Liver (tissue), 9 donors: ENCODE data around the gene PCDHGC4. TPM values are rescaled to one million over a fixed set of nuclear protein-coding genes. Genes with fewer than 3 reads are reported as not detected.
A peak's percentile ranks its signal among the peaks of the same experiment; 100 is the strongest.

Source experiments
- DNase-seq: peaks from one replicate; pipeline ENCODE4 v3.0.0-alpha.2; 2017; ENCODE audit warnings: low spot score
- H3K27ac ChIP-seq, 2 donors: one replicate each; pipeline ENCODE4 v1.7.0; 2013; ENCODE audit warnings: inconsistent platforms in 2 of 2, low read length in 2 of 2, control low read depth in 1 of 2, low read depth in 1 of 2, mild to moderate bottlenecking in 1 of 2
- H3K27me3 ChIP-seq, 4 donors: one replicate each; pipeline versions ENCODE4 v1.6.1 to v1.7.0; 2013; ENCODE audit warnings: low read length in 3 of 4, inconsistent platforms in 1 of 4, mild to moderate bottlenecking in 1 of 4, moderate library complexity in 1 of 4; ENCODE audit not compliant: control insufficient read depth in 4 of 4, insufficient read depth in 4 of 4
- H3K36me3 ChIP-seq, 4 donors: one replicate each; pipeline versions ENCODE4 v1.6.1 to v1.7.0; 2013; ENCODE audit warnings: low read length in 3 of 4, mild to moderate bottlenecking in 3 of 4, low read depth in 1 of 4, moderate library complexity in 1 of 4; ENCODE audit not compliant: control insufficient read depth in 4 of 4, insufficient read depth in 3 of 4
- H3K4me1 ChIP-seq, 4 donors: one replicate each; pipeline versions ENCODE4 v1.6.1 to v1.7.0; 2013; ENCODE audit warnings: low read length in 3 of 4, mild to moderate bottlenecking in 3 of 4, moderate library complexity in 1 of 4; ENCODE audit not compliant: control insufficient read depth in 4 of 4, insufficient read depth in 4 of 4
- H3K4me3 ChIP-seq, 3 donors: one replicate each; pipeline versions ENCODE4 v1.6.1 to v1.7.0; 2013; ENCODE audit warnings: low read length in 3 of 3, control low read depth in 1 of 3, low read depth in 1 of 3, mild to moderate bottlenecking in 1 of 3
- H3K9ac ChIP-seq, 2 donors: one replicate each; pipeline ENCODE4 v1.7.0; 2013; ENCODE audit warnings: low read length in 2 of 2, mild to moderate bottlenecking in 2 of 2, moderate library complexity in 2 of 2, control low read depth in 1 of 2, low read depth in 1 of 2
- H3K9me3 ChIP-seq, 4 donors: one replicate each; pipeline versions ENCODE4 v1.6.1 to v1.7.0; 2013; ENCODE audit warnings: low read length in 3 of 4; ENCODE audit not compliant: control insufficient read depth in 4 of 4
- CTCF ChIP-seq: fragments of 150-350 bp; IDR thresholded peaks from 2 replicates; pipeline ENCODE4 v1.5.1; 2017; ENCODE audit warnings: improper control_type of control experiment, low read depth, low read length; ENCODE audit not compliant: missing input control
- EGR1 ChIP-seq, 2 donors: IDR thresholded peaks; 2 replicates each; pipeline ENCODE4 v1.6.1; 2016 to 2018; ENCODE audit warnings: antibody characterized with exemption in 2 of 2, low read depth in 2 of 2
- FOXA1 ChIP-seq: IDR thresholded peaks from 2 replicates; pipeline ENCODE4 v1.6.1; 2016; ENCODE audit warnings: antibody characterized with exemption
- FOXA2 ChIP-seq: IDR thresholded peaks from 2 replicates; pipeline ENCODE4 v1.6.1; 2016; ENCODE audit warnings: antibody characterized with exemption
- GABPA ChIP-seq, 2 donors: IDR thresholded peaks in 1 of 2; conservative IDR thresholded peaks in 1 of 2; 2 replicates each; pipeline ENCODE4 v1.6.1; 2016; ENCODE audit warnings: antibody characterized with exemption in 2 of 2, mild to moderate bottlenecking in 1 of 2, moderate library complexity in 1 of 2
- HNF4A ChIP-seq, 2 donors: conservative IDR thresholded peaks; 2 replicates each; pipeline ENCODE4 v1.6.1; 2016; ENCODE audit warnings: antibody characterized with exemption in 2 of 2, mild to moderate bottlenecking in 2 of 2
- HNF4G ChIP-seq: IDR thresholded peaks from 2 replicates; pipeline ENCODE4 v1.6.1; 2016; ENCODE audit warnings: antibody characterized with exemption
- JUND ChIP-seq, 2 donors: IDR thresholded peaks; 2 replicates each; pipeline ENCODE4 v1.6.1; 2016; ENCODE audit warnings: antibody characterized with exemption in 2 of 2
- NR2F2 ChIP-seq: IDR thresholded peaks from 2 replicates; pipeline ENCODE4 v1.6.1; 2016; ENCODE audit warnings: antibody characterized with exemption
- RAD21 ChIP-seq, 2 donors: IDR thresholded peaks; 2 replicates each; pipeline ENCODE4 v1.6.1; 2016; ENCODE audit warnings: antibody characterized with exemption in 2 of 2, mild to moderate bottlenecking in 2 of 2
- RXRA ChIP-seq, 2 donors: IDR thresholded peaks; 2 replicates each; pipeline ENCODE4 v1.6.1; 2017 to 2018; ENCODE audit warnings: antibody characterized with exemption in 2 of 2, mild to moderate bottlenecking in 1 of 2
- SP1 ChIP-seq: IDR thresholded peaks from 2 replicates; pipeline ENCODE4 v1.6.1; 2018; ENCODE audit warnings: antibody characterized with exemption, mild to moderate bottlenecking
- TAF1 ChIP-seq: conservative IDR thresholded peaks from 2 replicates; pipeline ENCODE4 v1.6.1; 2016; ENCODE audit warnings: antibody characterized with exemption, mild to moderate bottlenecking
- YY1 ChIP-seq: IDR thresholded peaks from 2 replicates; pipeline ENCODE4 v1.6.1; 2016; ENCODE audit warnings: antibody characterized with exemption, mild to moderate bottlenecking
- WGBS: extraction: QIAGEN DNeasy Blood & Tissue Kit; methylation state at CpG from one replicate; pipeline ENCODE4 v1.1.7; 2013; 5-methylcytosine and 5-hydroxymethylcytosine counted together
- polyA plus RNA-seq, 2 donors: library from polyadenylated mRNA; stranded (reverse) in 1 of 2; unstranded in 1 of 2; fragments of 200-250 nt in 1 of 2; fragments of >200 nt in 1 of 2; fragmentation: Nextera tagmentation in 1 of 2; extraction: Ambion mirVana in 1 of 2; gene quantifications; one replicate each; pipeline versions ENCODE4 v1.2.1 to v1.2.3, GENCODE V29; 2013 to 2015
- total RNA-seq, 2 donors: library from RNA; depleted of rRNA; stranded (reverse); fragments of >200 nt; gene quantifications; one replicate each; pipeline ENCODE4 v1.2.3, GENCODE V29; 2014
- TF ChIP-seq, protein P1 (sequence below): IDR thresholded peaks from 2 replicates; pipeline ENCODE4 v1.6.1; 2016; ENCODE audit warnings: antibody characterized with exemption
- TF ChIP-seq, protein P2 (sequence below): IDR thresholded peaks from 2 replicates; pipeline ENCODE4 v1.6.1; 2016; ENCODE audit warnings: antibody characterized with exemption
- donor health status: healthy.
- donor health status: healthy.
- donor health status: healthy.
- donor health status: healthy.
- donor health status: healthy.

The PCDHGC4 gene
- total and polyA plus RNA-seq, 4 donors: 0.33 to 1.4 TPM; not detected in 2

GRCh38 chr5:141514330-141515133, 29.7 kb downstream of the PCDHGC4 start (continued):
- no peak for TF ChIP-seq CTCF
- no peak for TF ChIP-seq SP1
- TF ChIP-seq RAD21 (IDR thresholded peaks at IDR 0.05): no peak

- Histone ChIP-seq H3K9me3 (no peaks in the 10 kb centered on the region), H3K9ac (no peak overlapping the region), H3K27ac (peak overlapping the region; percentile 4 to 58), H3K36me3 (peaks cover 17 to 46% (median 38%) of the 10 kb centered on the region in 4 donors), H3K4me1 (peaks cover 4 to 20% (median 7%) of the 10 kb centered on the region in 4 donors), H3K4me3 (no peak overlapping the region), H3K27me3 (no peaks in the 10 kb centered on the region)
- no peak for DNase-seq
- TF ChIP-seq HNF4A (conservative IDR thresholded peaks at IDR 0.05) (peak in 1 of 2 donors; percentile 7), JUND (IDR thresholded peaks at IDR 0.05) (no peak), YY1 (no peak), RAD21 (IDR thresholded peaks at IDR 0.05) (no peak), RXRA (IDR thresholded peaks at IDR 0.05) (peak in 1 of 2 donors; percentile 15), SP1 (no peak)
- 89% methylated on average over 3 of the region's 3 CpGs for WGBS
Observed at GRCh38 chr5:141515141-141515540, 30.3 kb downstream of the PCDHGC4 start.

- DNase-seq: no peak
- H3K4me3 ChIP-seq: no peak overlapping the region
- no peak overlapping the region for H3K9ac ChIP-seq
- peaks cover 4 to 20% (median 7%) of the 10 kb centered on the region in 4 donors for H3K4me1 ChIP-seq
- H3K36me3 ChIP-seq: peaks cover 17 to 45% (median 40%) of the 10 kb centered on the region in 4 donors
- peak overlapping the region in 1 of 2 donors; percentile 31 for H3K27ac ChIP-seq
- no peaks in the 10 kb centered on the region for H3K9me3 ChIP-seq
- H3K27me3 ChIP-seq: no peaks in the 10 kb centered on the region
- no peak for TF ChIP-seq NR2F2
- 90% methylated on average over 4 of the region's 4 CpGs for WGBS
Observed at GRCh38 chr5:141515946-141516671, 31.3 kb downstream of the PCDHGC4 start.

DNA sequence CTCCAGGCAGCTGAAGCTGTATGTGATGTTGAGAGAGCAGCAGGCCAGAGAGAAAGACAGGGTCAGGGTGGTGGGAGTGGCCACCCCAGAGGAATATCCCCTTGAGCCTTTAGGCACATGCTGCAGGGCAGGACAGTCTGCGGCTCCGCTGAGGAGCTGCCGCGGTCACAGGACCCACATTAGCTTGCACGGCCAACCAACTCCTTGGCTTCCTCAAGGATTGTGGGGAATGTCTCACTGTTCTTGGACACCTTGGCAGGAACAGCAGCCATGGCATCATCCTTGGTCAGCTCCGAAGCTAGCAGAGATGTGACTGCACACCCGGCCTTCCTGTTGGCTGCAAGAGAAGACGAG, 31.8 kb downstream of the PCDHGC4 start:
- Histone ChIP-seq H3K4me3 (no peak overlapping the region), H3K27ac (peak overlapping the region in 1 of 2 donors; percentile 31), H3K4me1 (peaks cover 4 to 20% (median 7%) of the 10 kb centered on the region in 4 donors), H3K27me3 (no peaks in the 10 kb centered on the region), H3K36me3 (peaks cover 17 to 49% (median 40%) of the 10 kb centered on the region in 4 donors), H3K9me3 (no peaks in the 10 kb centered on the region), H3K9ac (no peak overlapping the region)
- 83% methylated on average over 8 of the region's 8 CpGs for WGBS
- no peak for DNase-seq
- no peak for TF ChIP-seq RXRA (IDR thresholded peaks at IDR 0.05)
- TF ChIP-seq HNF4G: no peak
- no peak for TF ChIP-seq SP1
- TF ChIP-seq CTCF: no peak
- TF ChIP-seq GABPA (IDR thresholded peaks at IDR 0.05 in 1 of 2, conservative IDR thresholded peaks at IDR 0.05 in 1 of 2): no peak
- no peak for TF ChIP-seq HNF4A (conservative IDR thresholded peaks at IDR 0.05)
- TF ChIP-seq FOXA2: no peak
- TF ChIP-seq FOXA1: no peak
- no peak for TF ChIP-seq TAF1
- TF ChIP-seq, protein P1, sequence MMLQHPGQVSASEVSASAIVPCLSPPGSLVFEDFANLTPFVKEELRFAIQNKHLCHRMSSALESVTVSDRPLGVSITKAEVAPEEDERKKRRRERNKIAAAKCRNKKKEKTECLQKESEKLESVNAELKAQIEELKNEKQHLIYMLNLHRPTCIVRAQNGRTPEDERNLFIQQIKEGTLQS: no peak
- no peak for TF ChIP-seq EGR1 (IDR thresholded peaks at IDR 0.05; ENCODE audit: low read depth in 2 of 2)
- no peak for TF ChIP-seq YY1
- TF ChIP-seq, protein P2, sequence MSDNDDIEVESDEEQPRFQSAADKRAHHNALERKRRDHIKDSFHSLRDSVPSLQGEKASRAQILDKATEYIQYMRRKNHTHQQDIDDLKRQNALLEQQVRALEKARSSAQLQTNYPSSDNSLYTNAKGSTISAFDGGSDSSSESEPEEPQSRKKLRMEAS: no peak
